Activated T-cell treated with anti-CD3 and anti-CD28 coated beads for 1 hour (primary cell): ENCODE measurements around the gene PGAM2.
"Not testable (repeated sequence)": the region's sequence is repeated elsewhere in the genome, so short reads cannot be mapped to it uniquely, and the experiment has no call there.

ENCODE experiments used
- DNase-seq: peaks from one replicate; pipeline ENCODE4 v3.0.0-alpha.2; 2020; ENCODE audit warnings: low read depth

Gene PGAM2

DNA sequence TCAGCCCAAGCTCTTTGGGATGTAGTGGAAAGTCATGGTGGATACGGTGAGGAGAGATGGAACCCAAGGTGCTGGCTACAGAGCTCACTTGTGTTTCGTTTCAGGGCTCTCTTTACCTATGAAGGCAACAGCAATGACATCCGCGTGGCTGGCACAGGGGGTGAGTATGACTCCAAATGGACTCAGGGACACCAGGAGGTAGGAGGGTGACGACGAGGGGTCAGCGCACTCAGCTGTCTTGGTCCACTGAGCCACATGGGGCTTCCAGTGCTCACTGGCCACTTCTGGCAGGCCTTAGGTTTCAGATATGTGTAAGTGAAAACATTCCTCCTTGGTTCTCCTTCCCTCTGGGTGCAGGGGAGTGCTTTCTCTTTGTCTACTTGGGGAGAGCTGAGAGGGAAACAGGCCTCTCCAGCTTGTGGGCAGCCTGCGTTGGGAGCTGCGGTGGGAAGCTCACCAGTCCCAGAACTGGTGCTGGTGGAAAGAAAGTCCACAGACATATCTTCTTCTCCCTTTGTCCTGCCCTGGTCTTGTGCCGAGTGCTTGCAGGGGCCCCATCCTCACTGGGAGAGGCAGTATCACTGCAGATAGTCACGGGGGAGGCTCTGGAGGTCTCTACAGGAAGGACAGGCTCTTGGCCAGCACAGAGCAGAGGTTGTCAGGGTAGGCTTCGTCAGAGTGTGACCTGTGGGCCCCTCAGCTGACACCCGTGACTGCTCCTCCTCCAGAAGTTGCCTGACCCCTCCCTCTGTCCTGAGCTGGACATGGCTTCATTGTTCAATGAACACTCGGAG, 15.0 kb downstream of the PGAM2 start:
- no peak for DNase-seq

DNA sequence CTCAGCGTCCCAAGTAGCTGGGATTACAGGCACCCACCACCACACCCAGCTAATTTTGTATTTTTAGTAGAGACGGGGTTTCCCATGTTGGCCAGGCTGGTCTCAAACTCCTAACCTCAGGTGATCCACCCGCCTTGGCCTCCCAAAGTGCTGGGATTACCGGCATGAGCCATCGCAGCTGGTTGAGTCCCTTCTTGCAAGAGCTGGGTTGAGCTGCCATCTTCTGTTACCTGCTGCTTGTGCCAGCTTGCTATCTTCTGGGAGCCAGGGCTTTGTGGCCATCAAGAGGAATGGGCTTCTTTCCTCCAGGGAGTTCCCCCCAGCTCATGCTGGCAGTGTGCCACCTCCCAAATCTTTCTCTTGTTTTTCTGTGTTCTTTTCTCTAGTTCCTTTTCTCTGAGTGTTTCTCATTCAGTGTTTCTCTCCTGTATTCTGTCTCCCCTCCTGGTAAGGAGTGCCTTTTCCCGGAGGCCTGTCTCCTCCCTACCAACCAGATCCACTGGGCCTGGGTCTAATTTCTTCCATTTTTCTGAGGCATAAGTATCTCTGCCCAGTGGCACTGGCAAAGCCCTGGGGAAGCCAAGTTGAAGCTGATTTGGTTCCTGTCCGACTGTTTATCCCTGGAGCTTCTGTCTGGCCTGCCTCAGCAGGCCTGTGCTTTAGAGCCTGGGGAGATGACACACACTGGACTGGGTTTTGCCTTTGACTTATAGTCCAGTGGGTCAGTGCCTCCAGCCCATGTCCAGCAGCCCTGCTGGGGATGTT, 17.2 kb downstream of the PGAM2 start:
- no peak for DNase-seq

DNA sequence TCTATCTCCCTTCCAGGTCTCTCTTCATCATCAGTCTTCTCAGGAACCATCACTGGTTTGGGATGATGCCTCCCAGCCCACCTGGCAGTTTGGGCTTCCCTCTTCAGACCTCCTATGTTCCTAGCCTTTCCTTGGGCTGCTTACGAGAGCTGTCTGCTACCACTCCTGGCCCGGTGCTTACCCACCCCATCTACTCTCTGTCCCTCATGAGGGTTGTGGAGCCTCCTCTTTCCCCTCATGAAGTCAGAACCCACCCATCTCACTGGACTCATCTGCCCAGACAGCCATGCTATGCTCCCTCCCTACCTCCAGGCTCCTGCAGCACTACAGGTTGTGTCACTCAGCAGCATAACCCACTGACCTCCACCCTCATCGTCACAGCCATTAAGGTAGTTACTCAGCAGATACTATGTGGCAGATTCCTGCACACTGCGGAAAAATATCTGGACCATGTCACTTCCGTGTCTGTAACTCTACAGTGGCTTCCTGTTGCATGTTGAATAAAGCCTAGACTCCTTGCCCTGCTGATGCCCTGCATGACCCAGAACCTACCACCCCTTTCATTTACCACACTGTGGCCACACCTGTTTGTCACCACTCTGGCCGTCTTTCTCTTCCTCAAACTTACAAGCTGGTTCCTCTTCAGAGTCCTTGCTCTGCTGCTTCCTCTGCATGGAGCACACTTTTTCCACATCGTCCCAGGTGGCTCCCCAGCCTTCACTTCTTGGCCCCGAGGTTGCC, 18.9 kb downstream of the PGAM2 start:
- no peak for DNase-seq

DNA sequence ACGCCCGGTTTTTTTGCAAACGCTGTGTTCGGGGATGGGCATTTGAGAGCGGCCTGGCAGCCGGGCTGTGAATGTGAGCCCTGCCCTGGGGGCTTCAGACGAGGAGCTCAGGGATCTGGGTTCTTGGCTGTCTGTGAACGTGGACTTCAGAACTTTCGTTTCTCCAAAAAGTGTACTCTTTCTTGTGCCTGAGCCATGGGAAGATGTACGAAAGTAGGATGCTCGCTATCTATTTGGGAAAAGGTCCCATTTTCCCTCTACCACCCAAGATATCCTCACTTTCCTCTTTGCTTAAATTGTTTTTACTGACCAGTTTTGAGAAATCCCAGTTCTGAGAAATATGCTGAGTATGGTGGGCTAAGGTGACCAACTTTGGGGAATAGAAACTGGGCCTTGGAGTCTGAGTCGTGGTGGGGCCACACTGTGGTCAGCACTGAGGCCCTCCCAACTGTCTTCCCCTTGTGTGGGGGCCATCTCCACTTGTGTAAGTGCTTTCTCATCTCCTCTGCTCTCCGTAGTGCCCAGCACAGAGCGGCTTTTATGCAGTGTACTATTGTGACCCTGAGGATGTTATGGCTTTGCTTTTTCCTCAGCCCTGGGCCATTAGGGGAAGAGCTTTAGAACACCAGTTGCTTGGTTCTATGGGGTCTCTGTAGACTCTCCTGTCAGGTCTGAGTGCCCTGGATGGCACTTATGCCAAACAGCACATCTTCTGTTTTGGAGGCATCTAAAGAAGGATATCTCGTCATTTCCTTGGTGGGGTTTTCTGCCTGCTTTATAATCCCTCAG, 19.9 kb downstream of the PGAM2 start:
- DNase-seq = no peak

DNA sequence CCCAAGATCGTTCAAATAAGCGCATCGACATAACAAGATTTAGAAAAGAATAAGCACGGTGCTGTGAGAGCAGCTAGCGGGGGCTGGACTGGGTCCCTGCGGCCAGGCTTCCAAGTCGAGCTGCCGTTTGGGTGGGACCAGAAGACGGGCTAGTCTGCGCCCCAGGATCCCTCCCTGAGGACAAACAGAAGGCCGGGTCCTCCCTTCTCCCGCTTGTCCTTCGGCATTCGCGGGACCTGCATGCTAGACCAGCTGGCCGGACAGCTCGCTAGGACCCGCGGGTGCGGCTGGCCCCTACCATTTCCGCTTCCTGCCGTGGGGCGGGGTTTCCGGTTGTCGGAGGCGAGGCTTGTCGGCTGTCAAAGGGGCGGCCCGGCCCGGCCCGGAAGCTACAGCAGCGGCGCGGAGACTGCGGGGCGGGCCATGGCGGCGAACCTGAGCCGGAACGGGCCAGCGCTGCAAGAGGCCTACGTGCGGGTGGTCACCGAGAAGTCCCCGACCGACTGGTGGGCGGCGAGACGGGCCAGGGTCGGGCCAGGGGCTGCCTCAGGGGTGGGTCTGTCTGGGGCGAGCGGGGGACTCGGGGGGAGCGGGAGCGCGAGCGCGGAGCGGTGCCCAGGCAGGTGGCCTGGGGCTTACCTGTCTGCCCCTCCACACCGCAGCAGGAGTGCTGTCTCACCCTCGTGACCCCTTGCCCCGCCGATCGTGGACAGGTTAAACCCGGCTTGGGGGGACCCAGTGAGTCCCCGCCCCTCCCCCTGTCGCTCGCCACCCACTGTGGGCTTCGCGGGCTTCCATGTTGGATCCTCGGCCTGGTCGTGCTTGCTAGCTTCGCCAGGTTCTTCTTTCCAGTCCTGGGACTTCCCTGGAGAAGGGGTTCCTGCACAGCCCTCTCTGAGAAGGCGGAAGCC, 20.8 kb downstream of the PGAM2 start, which contains the start of gene DBNL:
DBNL (plus strand) TSS at position 388 of the 911 bp plus-strand sequence; CDS start at position 424, 36 bp downstream.
- peak; percentile 85 for DNase-seq

DNA sequence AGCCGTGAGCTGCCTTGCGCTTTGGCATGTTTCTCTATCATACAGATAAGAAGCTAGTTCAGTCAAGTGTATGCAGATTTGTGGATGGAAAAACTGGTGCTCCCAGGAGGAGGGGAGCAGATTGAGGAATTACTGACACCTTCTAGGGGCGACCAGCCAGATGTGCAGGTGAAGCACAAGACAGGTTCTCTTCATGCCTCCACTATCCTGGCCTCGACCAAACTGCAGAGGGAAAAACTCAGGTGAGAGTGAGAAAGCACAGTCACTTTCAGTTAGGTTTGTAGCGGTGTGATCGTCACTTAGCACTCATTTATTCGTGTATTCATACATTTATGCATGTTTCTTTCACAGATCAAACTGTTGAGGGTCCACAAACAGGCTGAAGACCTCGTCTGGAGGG, 21.5 kb downstream of the PGAM2 start:
- DNase-seq = no peak

- no peak for DNase-seq
Measured at GRCh38 chr7:44042221-44042620, 23.1 kb downstream of the PGAM2 start.

DNA sequence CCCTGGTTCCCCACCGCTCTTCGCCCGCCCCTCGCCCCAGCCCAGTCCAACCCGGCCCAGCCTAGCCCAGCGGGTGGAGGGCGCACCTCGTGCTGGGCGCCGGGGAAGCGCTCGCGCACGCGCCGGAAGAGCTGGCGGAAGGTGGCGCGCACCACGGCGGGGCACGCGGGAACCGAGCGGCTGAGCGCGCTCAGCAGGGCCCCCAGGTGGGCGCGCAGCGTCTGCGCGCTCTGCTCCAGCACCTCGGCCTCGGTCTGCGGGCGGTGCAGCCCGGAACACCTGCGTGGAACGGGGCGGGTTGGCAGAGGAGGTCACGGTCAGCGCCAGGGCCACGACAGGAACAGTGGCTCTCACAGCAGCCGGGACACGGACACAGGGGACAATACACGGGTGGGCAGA, 24.9 kb downstream of the PGAM2 start:
- peak; percentile 46 for DNase-seq

DNA sequence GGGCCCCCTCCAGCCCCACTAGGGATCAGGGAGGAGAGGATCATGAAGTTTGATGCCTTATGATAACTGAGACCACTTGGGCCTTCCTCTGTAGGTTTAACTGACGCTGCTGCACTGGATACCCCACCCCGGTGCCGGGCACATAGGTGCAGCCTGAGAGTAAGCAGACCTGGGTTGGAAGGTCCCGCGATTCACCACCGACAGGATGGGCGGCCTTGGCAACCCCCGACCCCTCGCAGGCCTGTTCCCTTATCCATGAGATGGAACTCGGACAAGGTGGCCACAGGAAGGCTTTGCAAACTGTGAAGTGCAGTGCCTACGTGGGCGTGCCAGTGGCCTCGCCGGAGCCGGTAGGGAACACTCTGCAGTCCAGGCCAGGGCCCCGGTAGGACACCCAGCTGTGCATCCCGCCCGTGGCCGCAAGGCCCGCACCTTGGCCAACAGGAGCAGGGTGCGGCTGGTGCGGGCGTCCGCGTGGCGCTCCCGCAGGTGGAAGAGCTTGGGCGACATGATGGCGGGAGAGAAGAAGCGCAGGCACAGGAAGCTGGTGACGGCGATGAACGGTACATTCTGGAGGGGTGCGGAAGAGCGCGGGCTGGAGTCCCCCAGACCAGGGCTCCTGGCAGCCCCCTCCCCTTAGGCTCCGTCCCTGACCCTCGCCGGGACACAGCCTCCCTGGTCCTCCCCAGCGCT, 25.4 kb downstream of the PGAM2 start:
- DNase-seq = not testable (repeated sequence)

DNA sequence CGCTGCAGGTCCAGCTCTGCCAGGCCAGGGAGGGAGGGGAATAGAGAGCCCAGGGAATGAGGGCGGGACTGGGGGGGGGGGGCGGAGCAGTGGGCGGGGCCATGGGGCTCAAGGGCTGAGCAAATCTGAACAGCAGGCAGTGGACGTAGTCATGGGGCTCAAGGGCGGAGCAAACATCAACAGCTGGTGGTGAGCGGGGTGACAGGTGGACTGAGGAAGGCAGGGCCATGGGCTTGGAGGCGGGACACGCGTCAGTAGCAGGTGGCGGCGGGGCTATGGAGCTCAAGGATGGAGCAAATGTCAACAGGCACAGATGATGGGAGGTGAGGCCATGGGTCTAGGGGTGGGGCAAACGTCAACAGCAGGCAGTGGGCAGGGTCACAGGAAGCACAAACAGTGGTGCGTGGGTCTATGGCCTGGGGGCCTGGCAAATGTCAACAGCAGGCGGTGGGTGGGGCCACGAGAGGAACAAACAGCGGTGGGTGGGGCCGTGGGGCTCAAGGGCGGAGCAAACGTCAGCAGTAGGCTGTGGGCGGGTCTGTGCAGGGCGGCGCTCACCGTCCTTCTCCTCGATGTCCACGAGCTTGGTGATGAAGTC, 26.3 kb downstream of the PGAM2 start:
- peak; percentile 59 for DNase-seq

- not testable (repeated sequence) for DNase-seq
Measured at GRCh38 chr7:44038553-44038952, 26.8 kb downstream of the PGAM2 start.

- not testable (repeated sequence) for DNase-seq
Measured at GRCh38 chr7:44037951-44038350, 27.4 kb downstream of the PGAM2 start.

DNA sequence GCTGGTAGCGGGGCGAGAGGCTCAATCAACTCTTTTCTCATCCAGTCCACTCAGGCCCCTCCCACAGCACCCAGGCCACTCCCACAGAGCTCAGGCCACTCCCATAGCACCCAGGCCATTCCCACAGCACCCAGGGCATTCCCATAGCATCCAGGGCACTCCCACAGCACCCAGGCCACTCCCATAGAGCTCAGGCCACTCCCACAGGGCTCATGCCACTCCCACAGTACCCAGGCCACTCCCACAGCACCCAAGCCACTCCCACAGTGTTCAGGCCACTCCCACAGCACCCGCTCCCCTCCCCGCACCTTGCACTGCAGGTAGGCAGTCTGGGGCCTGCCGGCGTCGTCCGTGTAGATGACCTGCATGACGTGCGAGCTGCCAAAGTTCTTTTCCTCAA, 29.0 kb downstream of the PGAM2 start:
- DNase-seq = not testable (repeated sequence)

DNA sequence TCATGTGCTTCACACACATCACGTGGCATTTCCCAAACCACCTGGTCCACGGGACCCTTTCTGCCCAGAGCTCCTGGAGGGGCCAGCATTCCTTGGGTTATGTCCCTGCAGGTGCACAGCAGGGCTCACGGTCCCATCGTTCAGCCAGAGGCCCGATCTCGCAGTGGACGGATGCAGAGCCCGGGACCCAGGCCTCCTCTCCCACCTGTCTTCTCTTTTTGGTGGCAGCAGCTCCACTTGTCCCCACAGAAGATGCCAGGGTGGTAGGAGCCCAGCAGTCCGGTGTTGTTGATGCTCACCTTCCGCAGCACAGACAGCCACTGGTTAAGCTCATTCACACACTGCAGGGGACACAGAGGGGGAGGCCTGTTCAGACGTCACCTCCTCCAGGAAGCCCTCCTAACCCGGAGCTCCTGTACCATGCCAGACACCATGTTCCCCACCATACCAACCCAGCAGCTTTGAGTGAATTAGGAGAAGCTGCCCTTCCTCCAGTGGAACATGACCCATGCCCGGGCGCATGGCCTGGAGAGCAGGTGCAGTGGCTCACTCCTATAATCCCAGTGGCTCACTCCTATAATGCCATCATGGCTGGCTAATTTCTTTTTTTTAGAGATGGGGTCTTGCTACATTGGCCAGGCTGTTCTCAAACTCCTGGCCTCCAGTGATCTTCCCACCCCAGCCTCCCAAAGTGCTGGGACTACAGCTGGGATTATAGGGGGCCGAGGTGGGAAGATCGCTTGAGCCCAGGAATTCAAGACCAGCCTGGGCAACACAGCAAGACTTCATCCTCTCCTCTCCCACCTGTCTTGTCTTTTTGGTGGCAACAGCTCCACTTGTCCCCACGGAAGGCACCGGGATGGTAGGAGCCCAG, 31.2 kb downstream of the PGAM2 start:
- not testable (repeated sequence) for DNase-seq

DNA sequence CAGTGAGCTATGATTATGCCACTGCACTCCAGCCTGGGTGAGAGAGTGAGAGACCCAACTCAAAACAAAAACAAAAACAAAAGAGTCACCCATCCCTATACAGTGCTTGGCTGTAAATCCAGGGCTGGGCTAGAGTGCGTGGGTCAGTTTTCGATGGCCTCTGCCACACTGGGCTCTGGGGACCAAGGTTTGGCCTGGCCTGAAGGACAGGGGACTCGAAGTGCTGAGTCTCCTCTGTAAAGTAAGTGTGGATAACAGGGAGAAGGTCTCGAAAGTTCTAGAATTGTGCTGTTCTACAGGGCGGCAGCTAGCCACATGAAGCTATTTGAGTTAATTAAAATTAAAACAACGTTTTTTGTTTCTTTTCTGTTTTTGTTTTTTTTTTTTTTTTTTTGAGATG, 33.3 kb downstream of the PGAM2 start:
- not testable (repeated sequence) for DNase-seq

DNA sequence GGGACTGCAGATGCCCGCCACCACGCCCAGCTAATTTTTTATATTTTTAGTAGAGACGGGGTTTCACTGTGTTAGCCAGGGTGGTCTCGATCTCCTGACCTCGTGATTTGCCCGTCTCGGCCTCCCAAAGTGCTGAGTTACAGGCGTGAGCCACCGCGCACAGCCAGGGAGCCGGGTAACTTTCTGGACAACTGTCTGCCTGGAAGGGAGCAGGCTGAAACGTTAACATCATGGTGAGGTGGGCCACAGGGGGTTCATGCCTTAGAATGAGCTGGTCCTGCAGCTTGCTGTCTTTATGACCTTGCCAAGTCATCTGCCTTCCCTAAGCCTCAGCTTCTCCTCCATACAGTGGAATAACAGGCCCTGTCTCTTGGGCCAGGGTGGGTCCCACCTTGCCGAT, 34.0 kb downstream of the PGAM2 start:
- DNase-seq = not testable (repeated sequence)

- DNase-seq = not testable (repeated sequence)
Measured at GRCh38 chr7:44030029-44030428, 35.3 kb downstream of the PGAM2 start.

- DNase-seq = not testable (repeated sequence)
Measured at GRCh38 chr7:44029433-44029832, 35.9 kb downstream of the PGAM2 start.
